PFSK-1 (cell line): ENCODE measurements around the gene VPS37C.

ENCODE experiments used
- FOXP2 ChIP-seq: optimal IDR thresholded peaks from 2 replicates; pipeline ENCODE3; 2011; ENCODE audit warnings: borderline replicate concordance, control low read depth, inconsistent platforms; ENCODE audit not compliant: insufficient read depth; ENCODE audit errors: extremely low read length, extremely low read depth
- POLR2AphosphoS5 ChIP-seq: IDR thresholded peaks from 2 replicates; pipeline ENCODE4 v1.6.1; 2012; ENCODE audit warnings: low read depth, mild to moderate bottlenecking, control low read depth, low read length, moderate library complexity
- REST ChIP-seq, 2 experiments: IDR thresholded peaks; 2 replicates each; pipeline versions ENCODE4 v1.6.1 to v1.8.0; 2011 to 2012; ENCODE audit warnings: low read depth in 2 of 2, low read length in 2 of 2, control low read depth in 1 of 2, inconsistent platforms in 1 of 2, mild to moderate bottlenecking in 1 of 2, moderate library complexity in 1 of 2; ENCODE audit not compliant: insufficient read depth in 1 of 2
- SIN3A ChIP-seq: IDR thresholded peaks from 2 replicates; pipeline ENCODE4 v1.6.1; 2012; ENCODE audit warnings: mild to moderate bottlenecking, low read length, moderate library complexity, borderline replicate concordance; ENCODE audit not compliant: insufficient read depth
- TAF1 ChIP-seq: IDR thresholded peaks from 2 replicates; pipeline ENCODE4 v1.6.1; 2012; ENCODE audit warnings: low read length, control low read depth, borderline replicate concordance; ENCODE audit not compliant: insufficient read depth

VPS37C gene

GRCh38 chr11:61090982-61091372 lies 70.2 kb downstream of the VPS37C start:
- TF ChIP-seq POLR2AphosphoS5 = no peak
- no peak for TF ChIP-seq TAF1
- TF ChIP-seq SIN3A = no peak
- TF ChIP-seq REST (IDR thresholded peaks at IDR 0.05; ENCODE audit: insufficient read depth in 1 of 2, low read depth in 2 of 2, low read length in 2 of 2) = no peak
- no peak for TF ChIP-seq FOXP2

GRCh38 chr11:61090521-61090920 lies 70.7 kb downstream of the VPS37C start:
- TF ChIP-seq POLR2AphosphoS5 (no peak), REST (IDR thresholded peaks at IDR 0.05; ENCODE audit: insufficient read depth in 1 of 2, low read depth in 2 of 2, low read length in 2 of 2) (no peak), FOXP2 (no peak), TAF1 (no peak), SIN3A (no peak)

GRCh38 chr11:61089806-61090491 lies 71.3 kb downstream of the VPS37C start:
- TF ChIP-seq SIN3A (no peak), REST (IDR thresholded peaks at IDR 0.05; ENCODE audit: insufficient read depth in 1 of 2, low read depth in 2 of 2, low read length in 2 of 2) (no peak), FOXP2 (no peak), POLR2AphosphoS5 (no peak), TAF1 (no peak)

- no peak for TF ChIP-seq REST (IDR thresholded peaks at IDR 0.05; ENCODE audit: insufficient read depth in 1 of 2, low read depth in 2 of 2, low read length in 2 of 2)
- no peak for TF ChIP-seq FOXP2
- TF ChIP-seq TAF1 = no peak
- no peak for TF ChIP-seq POLR2AphosphoS5
- no peak for TF ChIP-seq SIN3A
Measured at GRCh38 chr11:61087426-61088119, 73.7 kb downstream of the VPS37C start.
